ENCODE data around the gene SV2A. TPM values are rescaled to one million over a fixed set of nuclear protein-coding genes. Genes with fewer than 3 reads are reported as not detected.
A peak's percentile ranks its signal among the peaks of the same experiment; 100 is the strongest.

The SV2A gene
- total RNA-seq, 1 experiment from 2014 or later: 20.0 TPM

- no peaks in the 10 kb centered on the region for H3K27me3 ChIP-seq
- no peaks in the 10 kb centered on the region for H3K9me3 ChIP-seq (replicated peaks)
- peak in 1 of 2 experiments; percentile 30 for DNase-seq
- peak overlapping the region; percentile 18; the same call in 1 of the 2 replicates for H3K27ac ChIP-seq
- peaks cover 20% of the 10 kb centered on the region for H3K4me1 ChIP-seq
- peak overlapping the region; percentile 61 for H3K4me3 ChIP-seq
- no peaks in the 10 kb centered on the region for H3K36me3 ChIP-seq
Observed at GRCh38 chr1:149936992-149937705, 19.5 kb upstream of the SV2A start.

GRCh38 chr1:149936170-149936991 lies 18.7 kb upstream of the SV2A start, which contains the start of gene MTMR11:
TSS of gene MTMR11 (minus strand) at chr1:149936879. CDS start at chr1:149936647, 232 bp downstream.
- peak within 1 kb of the TSS; percentile 18; the same call in 1 of the 2 replicates for H3K27ac ChIP-seq
- H3K9me3 ChIP-seq (replicated peaks): no peaks in the 10 kb centered on the region
- peak within 1 kb of the TSS; percentile 61 for H3K4me3 ChIP-seq
- H3K4me1 ChIP-seq: peaks cover 20% of the 10 kb centered on the region
- DNase-seq: peak; percentile 24 to 54
- H3K27me3 ChIP-seq: no peaks in the 10 kb centered on the region
- no peaks in the 10 kb centered on the region for H3K36me3 ChIP-seq

GRCh38 chr1:149934356-149934755 lies 16.7 kb upstream of the SV2A start:
- peaks cover 16% of the 10 kb centered on the region for H3K4me1 ChIP-seq

GRCh38 chr1:149933208-149933607 lies 15.6 kb upstream of the SV2A start:
- Histone ChIP-seq H3K27ac (no peak overlapping the region), H3K36me3 (no peaks in the 10 kb centered on the region), H3K27me3 (no peaks in the 10 kb centered on the region), H3K4me1 (peaks cover 18% of the 10 kb centered on the region; the same call in 1 of the 2 replicates), H3K4me3 (no peak overlapping the region), H3K9me3 (replicated peaks) (no peaks in the 10 kb centered on the region)
- no peak for DNase-seq

More at GRCh38 chr1:149934356-149934755, 16.7 kb upstream of the SV2A start:
- no peak for DNase-seq
- Histone ChIP-seq H3K36me3 (no peaks in the 10 kb centered on the region), H3K27me3 (no peaks in the 10 kb centered on the region), H3K9me3 (replicated peaks) (no peaks in the 10 kb centered on the region), H3K27ac (no peak overlapping the region), H3K4me3 (no peak overlapping the region)

GRCh38 chr1:149932474-149932873 lies 14.8 kb upstream of the SV2A start:
- no peaks in the 10 kb centered on the region for H3K27me3 ChIP-seq
- peaks cover 12% of the 10 kb centered on the region; the same call in 1 of the 2 replicates for H3K4me1 ChIP-seq
- no peak overlapping the region for H3K27ac ChIP-seq
- no peaks in the 10 kb centered on the region for H3K9me3 ChIP-seq (replicated peaks)
- no peaks in the 10 kb centered on the region for H3K36me3 ChIP-seq
- no peak overlapping the region for H3K4me3 ChIP-seq
- no peak for DNase-seq

- Histone ChIP-seq H3K4me3 (no peak overlapping the region), H3K9me3 (replicated peaks) (no peaks in the 10 kb centered on the region), H3K27me3 (no peaks in the 10 kb centered on the region), H3K36me3 (peaks cover 6% of the 10 kb centered on the region), H3K27ac (no peak overlapping the region), H3K4me1 (peaks cover 11% of the 10 kb centered on the region; the same call in 1 of the 2 replicates)
- no peak for DNase-seq
Observed at GRCh38 chr1:149931212-149931790, 13.7 kb upstream of the SV2A start.

GRCh38 chr1:149929856-149930255 lies 12.2 kb upstream of the SV2A start:
- no peak for DNase-seq
- H3K27ac ChIP-seq: no peak overlapping the region
- H3K9me3 ChIP-seq (replicated peaks): no peaks in the 10 kb centered on the region
- peaks cover 20% of the 10 kb centered on the region for H3K36me3 ChIP-seq
- peaks cover 10% of the 10 kb centered on the region; the same call in 1 of the 2 replicates for H3K4me1 ChIP-seq
- H3K27me3 ChIP-seq: no peaks in the 10 kb centered on the region
- H3K4me3 ChIP-seq: no peak overlapping the region

- no peak for DNase-seq
- H3K36me3 ChIP-seq: peaks cover 35% of the 10 kb centered on the region
- H3K27me3 ChIP-seq: no peaks in the 10 kb centered on the region
- H3K4me3 ChIP-seq: peak overlapping the region; percentile 77
- no peaks in the 10 kb centered on the region for H3K9me3 ChIP-seq (replicated peaks)
- H3K4me1 ChIP-seq: peaks cover 10% of the 10 kb centered on the region; the same call in 1 of the 2 replicates
- H3K27ac ChIP-seq: peak overlapping the region; percentile 72
Observed at GRCh38 chr1:149928401-149928724, 10.7 kb upstream of the SV2A start.

GRCh38 chr1:149927563-149928400 lies 10.1 kb upstream of the SV2A start, which contains the start of gene SF3B4:
TSS of gene SF3B4 (minus strand) at chr1:149927803. CDS start at chr1:149927759, 44 bp downstream.
- peak within 1 kb of the TSS; percentile 72 for H3K27ac ChIP-seq
- peaks cover 41% of the 10 kb centered on the region for H3K36me3 ChIP-seq
- H3K4me1 ChIP-seq: peaks cover 10% of the 10 kb centered on the region; the same call in 1 of the 2 replicates
- no peaks in the 10 kb centered on the region for H3K27me3 ChIP-seq
- H3K4me3 ChIP-seq: peak within 1 kb of the TSS; percentile 77
- DNase-seq: peak; percentile 92 to 93
- H3K9me3 ChIP-seq (replicated peaks): no peaks in the 10 kb centered on the region

GRCh38 chr1:149927056-149927562 lies 9.5 kb upstream of the SV2A start:
- H3K9me3 ChIP-seq (replicated peaks): no peaks in the 10 kb centered on the region
- DNase-seq: no peak
- H3K36me3 ChIP-seq: peaks cover 46% of the 10 kb centered on the region
- peaks cover 10% of the 10 kb centered on the region; the same call in 1 of the 2 replicates for H3K4me1 ChIP-seq
- peak overlapping the region; percentile 72 for H3K27ac ChIP-seq
- H3K4me3 ChIP-seq: peak overlapping the region; percentile 77
- H3K27me3 ChIP-seq: no peaks in the 10 kb centered on the region

GRCh38 chr1:149926296-149926695 lies 8.7 kb upstream of the SV2A start:
- H3K36me3 ChIP-seq: peaks cover 46% of the 10 kb centered on the region

GRCh38 chr1:149925751-149926150 lies 8.1 kb upstream of the SV2A start:
- no peaks in the 10 kb centered on the region for H3K27me3 ChIP-seq
- no peaks in the 10 kb centered on the region for H3K9me3 ChIP-seq (replicated peaks)
- peaks cover 10% of the 10 kb centered on the region; the same call in 1 of the 2 replicates for H3K4me1 ChIP-seq
- DNase-seq: no peak
- no peak overlapping the region for H3K27ac ChIP-seq
- peaks cover 46% of the 10 kb centered on the region for H3K36me3 ChIP-seq
- H3K4me3 ChIP-seq: no peak overlapping the region

More at GRCh38 chr1:149926296-149926695, 8.7 kb upstream of the SV2A start:
- no peak for DNase-seq
- Histone ChIP-seq H3K9me3 (replicated peaks) (no peaks in the 10 kb centered on the region), H3K4me3 (peak overlapping the region; percentile 77), H3K27me3 (no peaks in the 10 kb centered on the region), H3K27ac (no peak overlapping the region), H3K4me1 (peaks cover 10% of the 10 kb centered on the region; the same call in 1 of the 2 replicates)

- H3K27me3 ChIP-seq: no peaks in the 10 kb centered on the region
- H3K4me3 ChIP-seq: no peak overlapping the region
- no peak overlapping the region for H3K27ac ChIP-seq
- H3K36me3 ChIP-seq: peaks cover 46% of the 10 kb centered on the region
- DNase-seq: no peak
- no peaks in the 10 kb centered on the region for H3K9me3 ChIP-seq (replicated peaks)
- peaks cover 10% of the 10 kb centered on the region; the same call in 1 of the 2 replicates for H3K4me1 ChIP-seq
Observed at GRCh38 chr1:149925345-149925744, 7.7 kb upstream of the SV2A start.

GRCh38 chr1:149923626-149924025 lies 6.0 kb upstream of the SV2A start:
- no peak overlapping the region for H3K4me3 ChIP-seq
- no peaks in the 10 kb centered on the region for H3K9me3 ChIP-seq (replicated peaks)
- H3K4me1 ChIP-seq: peaks cover 8% of the 10 kb centered on the region; the same call in 1 of the 2 replicates
- H3K27ac ChIP-seq: no peak overlapping the region
- peaks cover 46% of the 10 kb centered on the region for H3K36me3 ChIP-seq
- no peaks in the 10 kb centered on the region for H3K27me3 ChIP-seq
- no peak for DNase-seq
